Measurements from ENCODE around the gene ZNF473. TPM values are rescaled to one million over a fixed set of nuclear protein-coding genes. Genes with fewer than 3 reads are reported as not detected.
"Not testable (repeated sequence)": the region's sequence is repeated elsewhere in the genome, so short reads cannot be mapped to it uniquely, and the experiment has no call there.

The ZNF473 gene
- total RNA-seq, 1 donor from 2014 or later: 12.4 TPM

DNA sequence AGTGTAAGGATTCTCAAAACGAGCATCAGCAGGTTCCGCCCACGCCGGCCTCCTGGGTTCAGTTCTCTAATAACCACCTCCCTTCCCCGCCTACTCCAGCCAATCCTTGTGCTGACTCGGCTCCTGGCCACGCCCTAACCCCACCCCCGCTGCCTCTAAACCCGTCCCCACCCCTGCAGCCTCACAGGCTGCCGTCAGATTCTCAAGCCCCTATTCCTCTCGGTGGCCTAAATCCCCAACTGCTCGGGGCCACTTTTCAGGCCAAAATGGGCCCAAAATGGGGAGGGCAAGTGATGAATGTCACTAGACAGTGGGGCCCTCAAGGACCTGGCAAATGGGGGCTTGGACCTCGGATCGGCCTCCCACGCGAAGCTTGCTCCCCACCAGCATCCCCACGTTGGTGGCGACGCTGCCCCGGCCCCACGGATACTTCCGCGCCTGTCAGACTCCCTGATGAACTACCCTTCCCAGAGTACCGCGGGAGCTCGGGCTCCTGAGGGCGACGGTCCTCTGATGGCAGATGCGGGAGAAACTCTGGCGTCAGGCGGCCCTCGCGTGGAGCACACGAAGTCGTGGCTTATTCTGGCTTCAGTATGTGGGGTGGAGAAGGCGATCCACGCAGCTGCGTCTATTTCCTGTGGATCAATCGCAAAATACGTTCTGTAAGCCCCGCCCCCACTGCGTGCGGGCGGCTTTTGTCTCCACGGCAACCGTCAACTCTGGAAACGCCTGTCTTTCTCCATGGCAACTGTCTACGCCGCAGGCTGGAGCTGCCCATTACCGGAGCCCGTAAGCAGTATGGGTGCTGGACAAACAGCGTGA, 24.8 kb downstream of the ZNF473 start:
- DNase-seq (ENCODE audit: low spot score in 2 of 2, unreplicated experiment in 2 of 2): peak in 1 of 2 experiments; percentile 44
- peak overlapping the region; percentile 68 for H3K4me3 Mint-ChIP-seq
- peak overlapping the region; percentile 14 for H3K27ac Mint-ChIP-seq

DNA sequence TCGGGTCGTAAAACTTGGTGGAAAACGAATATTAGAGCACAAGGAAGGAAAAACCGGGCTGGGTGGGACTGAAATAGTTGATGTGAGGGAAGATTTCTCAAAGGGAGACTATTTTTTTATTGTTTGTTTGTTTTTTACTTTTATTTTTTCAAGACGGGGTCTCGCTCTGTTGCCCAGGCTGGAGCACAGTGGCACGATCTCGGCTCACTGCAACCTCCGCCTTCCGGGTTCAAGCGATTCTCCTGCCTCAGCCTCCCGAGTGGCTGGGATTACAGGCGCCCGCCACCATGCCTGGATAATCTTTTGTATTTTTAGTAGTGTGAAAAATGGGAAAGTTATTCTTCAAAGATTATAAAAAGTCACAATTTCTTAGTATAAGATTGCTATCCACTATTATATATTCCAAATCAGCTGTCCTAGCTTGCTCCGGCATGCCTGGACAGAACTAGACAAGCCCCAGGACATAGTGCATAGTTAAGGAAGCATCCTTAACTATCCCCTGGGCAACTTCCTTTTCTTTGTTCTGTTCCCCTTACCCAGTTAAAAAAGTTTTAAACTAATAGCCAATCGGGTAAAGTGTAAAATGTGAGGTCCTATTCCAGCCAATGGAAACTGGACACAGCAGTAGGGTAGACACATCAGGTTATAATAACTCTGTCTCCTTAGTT, 25.6 kb downstream of the ZNF473 start:
- peaks cover 35% of the 10 kb centered on the region for H3K9me3 Mint-ChIP-seq
- H3K4me1 Mint-ChIP-seq; H3K27me3 Mint-ChIP-seq (ENCODE audit: low read depth); DNase-seq (ENCODE audit: low spot score in 2 of 2, unreplicated experiment in 2 of 2): not testable (repeated sequence)
- peak overlapping the region; percentile 68 for H3K4me3 Mint-ChIP-seq
- H3K27ac Mint-ChIP-seq: peak overlapping the region; percentile 14
- peaks cover 26% of the 10 kb centered on the region for H3K36me3 Mint-ChIP-seq

More for the DNA sequence above, 24.8 kb downstream of the ZNF473 start:
- H3K27me3 Mint-ChIP-seq (ENCODE audit: low read depth): peaks cover 2% of the 10 kb centered on the region
- peaks cover 5% of the 10 kb centered on the region for H3K4me1 Mint-ChIP-seq
- TF ChIP-seq, protein P1, sequence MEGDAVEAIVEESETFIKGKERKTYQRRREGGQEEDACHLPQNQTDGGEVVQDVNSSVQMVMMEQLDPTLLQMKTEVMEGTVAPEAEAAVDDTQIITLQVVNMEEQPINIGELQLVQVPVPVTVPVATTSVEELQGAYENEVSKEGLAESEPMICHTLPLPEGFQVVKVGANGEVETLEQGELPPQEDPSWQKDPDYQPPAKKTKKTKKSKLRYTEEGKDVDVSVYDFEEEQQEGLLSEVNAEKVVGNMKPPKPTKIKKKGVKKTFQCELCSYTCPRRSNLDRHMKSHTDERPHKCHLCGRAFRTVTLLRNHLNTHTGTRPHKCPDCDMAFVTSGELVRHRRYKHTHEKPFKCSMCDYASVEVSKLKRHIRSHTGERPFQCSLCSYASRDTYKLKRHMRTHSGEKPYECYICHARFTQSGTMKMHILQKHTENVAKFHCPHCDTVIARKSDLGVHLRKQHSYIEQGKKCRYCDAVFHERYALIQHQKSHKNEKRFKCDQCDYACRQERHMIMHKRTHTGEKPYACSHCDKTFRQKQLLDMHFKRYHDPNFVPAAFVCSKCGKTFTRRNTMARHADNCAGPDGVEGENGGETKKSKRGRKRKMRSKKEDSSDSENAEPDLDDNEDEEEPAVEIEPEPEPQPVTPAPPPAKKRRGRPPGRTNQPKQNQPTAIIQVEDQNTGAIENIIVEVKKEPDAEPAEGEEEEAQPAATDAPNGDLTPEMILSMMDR (IDR thresholded peaks at IDR 0.05; ENCODE audit: unreplicated experiment): no peak
- H3K36me3 Mint-ChIP-seq: peaks cover 33% of the 10 kb centered on the region
- H3K9me3 Mint-ChIP-seq: peaks cover 39% of the 10 kb centered on the region

DNA sequence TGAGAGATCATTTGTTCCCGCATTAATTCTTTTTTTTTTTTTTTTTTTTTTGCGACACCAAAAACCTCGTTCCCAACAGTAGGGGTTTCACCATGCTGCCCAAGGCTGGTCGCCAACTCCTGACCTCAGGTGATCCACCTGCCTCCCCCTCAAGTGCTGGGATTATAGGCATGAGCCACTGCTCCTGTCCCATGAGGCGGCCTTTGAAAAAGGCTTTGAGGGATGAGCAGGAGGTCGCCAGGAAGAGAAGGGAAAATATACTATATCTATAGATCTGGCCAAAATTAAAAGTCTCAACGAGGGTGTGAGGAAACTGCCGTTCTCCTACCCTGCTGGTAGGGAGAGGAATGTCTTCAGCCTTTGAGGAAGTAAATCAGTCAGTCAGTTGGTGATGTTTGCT, 26.2 kb downstream of the ZNF473 start:
- Mint-ChIP-seq H3K27ac (no peak overlapping the region), H3K4me1 (peaks cover 5% of the 10 kb centered on the region), H3K27me3 (ENCODE audit: low read depth) (peaks cover 2% of the 10 kb centered on the region), H3K4me3 (no peak overlapping the region), H3K36me3 (peaks cover 20% of the 10 kb centered on the region), H3K9me3 (peaks cover 32% of the 10 kb centered on the region)
- DNase-seq (ENCODE audit: low spot score in 2 of 2, unreplicated experiment in 2 of 2): no peak
- TF ChIP-seq, protein P1 (IDR thresholded peaks at IDR 0.05; ENCODE audit: unreplicated experiment): no peak

DNA sequence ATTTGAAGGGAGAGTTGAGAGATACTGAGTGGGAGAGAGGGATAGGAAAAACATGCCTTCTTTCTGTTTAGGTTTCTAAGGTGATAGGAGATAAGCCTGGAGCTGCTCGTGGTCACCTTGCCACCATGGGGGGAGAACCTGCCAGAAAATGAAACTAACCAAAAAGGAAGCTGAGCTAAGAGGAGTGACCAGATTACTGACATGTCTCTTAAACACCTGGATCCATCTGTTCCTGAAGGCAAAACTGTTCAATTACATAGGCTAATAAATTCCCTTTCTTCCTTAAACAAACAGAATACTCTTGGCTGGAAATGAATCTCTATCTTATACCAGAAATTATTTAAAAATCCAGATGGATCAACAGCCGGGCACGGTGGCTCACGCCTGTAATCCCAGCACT, 27.3 kb downstream of the ZNF473 start:
- no peak for DNase-seq (ENCODE audit: low spot score in 2 of 2, unreplicated experiment in 2 of 2)
- Mint-ChIP-seq H3K4me1 (peaks cover 5% of the 10 kb centered on the region), H3K27me3 (ENCODE audit: low read depth) (peaks cover 2% of the 10 kb centered on the region), H3K27ac (no peak overlapping the region), H3K9me3 (peaks cover 25% of the 10 kb centered on the region), H3K36me3 (peaks cover 8% of the 10 kb centered on the region), H3K4me3 (no peak overlapping the region)
- TF ChIP-seq, protein P1 (IDR thresholded peaks at IDR 0.05; ENCODE audit: unreplicated experiment): no peak

DNA sequence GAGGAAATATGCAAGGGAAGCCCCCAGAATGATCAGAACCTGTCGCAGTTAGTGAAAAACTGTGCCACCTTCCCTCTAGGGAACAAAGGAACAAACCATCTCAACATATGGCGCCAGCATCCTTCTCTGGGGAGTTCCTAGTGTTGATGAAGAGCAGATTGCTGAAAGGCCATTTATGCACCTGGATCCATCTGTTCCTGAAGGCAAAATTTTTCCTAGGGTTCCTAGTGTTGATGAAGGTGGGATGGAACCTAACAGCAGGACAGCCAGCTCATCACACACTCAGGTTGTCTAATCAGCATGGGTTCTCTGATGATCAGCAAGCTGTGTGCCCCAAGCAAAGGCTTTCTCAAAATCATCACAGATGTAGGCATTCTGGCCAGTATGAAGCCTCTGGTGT, 32.6 kb downstream of the ZNF473 start:
- Mint-ChIP-seq H3K4me3 (no peak overlapping the region), H3K4me1 (no peaks in the 10 kb centered on the region), H3K27me3 (ENCODE audit: low read depth) (no peaks in the 10 kb centered on the region), H3K9me3 (peaks cover 44% of the 10 kb centered on the region), H3K36me3 (no peaks in the 10 kb centered on the region), H3K27ac (no peak overlapping the region)
- TF ChIP-seq, protein P1 (IDR thresholded peaks at IDR 0.05; ENCODE audit: unreplicated experiment): no peak
- DNase-seq (ENCODE audit: low spot score in 2 of 2, unreplicated experiment in 2 of 2): no peak

DNA sequence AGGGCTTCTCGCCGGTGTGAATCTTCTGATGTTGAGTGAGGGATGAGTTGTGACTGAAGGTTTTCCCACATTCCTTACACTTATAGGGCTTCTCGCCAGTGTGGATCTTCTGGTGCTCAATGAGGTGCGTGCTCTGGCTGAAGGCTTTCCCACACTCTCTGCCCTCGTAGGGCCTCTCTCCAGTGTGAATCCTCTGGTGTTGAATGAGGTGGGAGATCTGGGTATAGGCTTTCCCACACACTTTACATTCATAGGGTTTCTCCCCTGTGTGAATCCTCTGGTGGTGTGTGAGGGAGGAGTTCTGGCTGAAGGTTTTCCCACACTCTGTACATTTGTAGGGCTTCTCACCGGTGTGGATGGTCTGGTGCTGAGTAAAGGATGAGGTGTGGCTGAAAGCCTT, 33.2 kb downstream of the ZNF473 start:
- no peaks in the 10 kb centered on the region for H3K4me1 Mint-ChIP-seq
- TF ChIP-seq, protein P1 (IDR thresholded peaks at IDR 0.05; ENCODE audit: unreplicated experiment): no peak
- H3K27ac Mint-ChIP-seq: no peak overlapping the region
- no peaks in the 10 kb centered on the region for H3K27me3 Mint-ChIP-seq (ENCODE audit: low read depth)
- peaks cover 42% of the 10 kb centered on the region for H3K9me3 Mint-ChIP-seq
- no peaks in the 10 kb centered on the region for H3K36me3 Mint-ChIP-seq
- no peak for DNase-seq (ENCODE audit: low spot score in 2 of 2, unreplicated experiment in 2 of 2)
- H3K4me3 Mint-ChIP-seq: no peak overlapping the region
